Measurements from ENCODE around the gene RIOK1. TPM values are rescaled to one million over a fixed set of nuclear protein-coding genes. Genes with fewer than 3 reads are reported as not detected.

RIOK1 gene
- total and polyA plus RNA-seq, 2 of the 8 experiments (the other 6 are each of a cell fraction or from before 2014, with no cell fraction given): 11.8 to 26.9 TPM

DNA sequence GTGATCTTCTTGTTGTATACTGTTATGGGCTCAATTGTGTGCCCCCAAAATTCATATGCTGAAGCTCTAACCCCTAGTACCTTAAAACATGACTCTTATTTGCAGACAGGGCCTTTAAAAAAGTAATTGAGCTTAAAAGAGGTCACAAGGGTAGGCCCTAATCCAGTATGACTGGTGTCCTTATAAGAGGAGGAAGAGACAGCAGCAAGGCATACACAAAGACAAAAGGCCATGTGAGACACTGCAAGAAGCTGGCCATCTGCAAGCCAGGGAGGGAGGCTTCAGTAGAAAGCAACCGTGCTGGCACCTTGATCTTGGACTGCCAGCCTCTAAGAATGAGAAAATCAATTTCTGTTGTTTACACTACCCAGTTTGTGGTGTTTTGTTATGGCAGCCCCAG, 8.5 kb upstream of the RIOK1 start:
- POLR2A ChIA-PET (ENCODE audit: partially characterized antibody): no interaction called here

More for the DNA sequence above, 8.5 kb upstream of the RIOK1 start:
- WGBS, 2 experiments (ENCODE audit: extremely low coverage in 1 of 2, insufficient coverage in 1 of 2, insufficient read length in 1 of 2, insufficient replicate concordance in 2 of 2, low coverage in 1 of 2, low lambda C conversion rate in 2 of 2, missing lambda C conversion rate in 1 of 2): 86% methylated on average over 1 of the region's 1 CpG; no CpG with 5 or more reads in 1 of the 2 experiments
- H3K14ac ChIP-seq (ENCODE audit: insufficient read length): no peak overlapping the region
- H3K36me3 ChIP-seq (ENCODE audit: control insufficient read depth in 2 of 4, insufficient read depth in 4 of 4, low read length in 3 of 4): no peaks in the 10 kb centered on the region
- no peaks in the 10 kb centered on the region for H3K9me3 ChIP-seq (ENCODE audit: insufficient read depth in 2 of 2, low read depth in 1 of 2, low read length in 1 of 2)
- no peak overlapping the region for H3K4me3 ChIP-seq (ENCODE audit: extremely low read depth in 1 of 4, insufficient read depth in 2 of 4, low read depth in 3 of 4, low read length in 4 of 4)
- TF ChIP-seq TAF1 (IDR thresholded peaks at IDR 0.05; ENCODE audit: low read depth, low read length) (no peak), JUN (IDR thresholded peaks at IDR 0.05; ENCODE audit: low read depth, low read length) (no peak), GABPA (IDR thresholded peaks at IDR 0.05; ENCODE audit: borderline replicate concordance, insufficient read depth, low read length) (no peak), SIX5 (IDR thresholded peaks at IDR 0.05; ENCODE audit: low read depth, low read length) (no peak), POLR2AphosphoS5 (IDR thresholded peaks at IDR 0.05; ENCODE audit: low read depth, low read length) (no peak), SUZ12 (IDR thresholded peaks at IDR 0.05; ENCODE audit: low read length) (no peak), ASH2L (IDR thresholded peaks at IDR 0.05; ENCODE audit: low read length) (no peak), RFX5 (IDR thresholded peaks at IDR 0.05; ENCODE audit: borderline replicate concordance, low read depth, low read length) (no peak)
- TF ChIP-seq, protein P1, sequence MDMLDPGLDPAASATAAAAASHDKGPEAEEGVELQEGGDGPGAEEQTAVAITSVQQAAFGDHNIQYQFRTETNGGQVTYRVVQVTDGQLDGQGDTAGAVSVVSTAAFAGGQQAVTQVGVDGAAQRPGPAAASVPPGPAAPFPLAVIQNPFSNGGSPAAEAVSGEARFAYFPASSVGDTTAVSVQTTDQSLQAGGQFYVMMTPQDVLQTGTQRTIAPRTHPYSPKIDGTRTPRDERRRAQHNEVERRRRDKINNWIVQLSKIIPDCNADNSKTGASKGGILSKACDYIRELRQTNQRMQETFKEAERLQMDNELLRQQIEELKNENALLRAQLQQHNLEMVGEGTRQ (IDR thresholded peaks at IDR 0.05; ENCODE audit: low read length): no peak
- TF ChIP-seq, protein P2, sequence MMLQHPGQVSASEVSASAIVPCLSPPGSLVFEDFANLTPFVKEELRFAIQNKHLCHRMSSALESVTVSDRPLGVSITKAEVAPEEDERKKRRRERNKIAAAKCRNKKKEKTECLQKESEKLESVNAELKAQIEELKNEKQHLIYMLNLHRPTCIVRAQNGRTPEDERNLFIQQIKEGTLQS (IDR thresholded peaks at IDR 0.05; ENCODE audit: insufficient read depth, low read depth, low read length): no peak
- no peak overlapping the region for H2AK5ac ChIP-seq (ENCODE audit: low read depth, low read length)
- H2AFZ ChIP-seq (ENCODE audit: low read length): no peak overlapping the region
- no peaks in the 10 kb centered on the region for H3K27me3 ChIP-seq (replicated peaks in 1 of 4; ENCODE audit: control insufficient read depth in 3 of 4, extremely low read depth in 1 of 4, insufficient read depth in 3 of 4, low read length in 3 of 4)
- no peaks in the 10 kb centered on the region for H3K4me1 ChIP-seq (replicated peaks in 1 of 4; ENCODE audit: control insufficient read depth in 3 of 4, insufficient read depth in 4 of 4, low read length in 3 of 4)
- H3K79me1 ChIP-seq (ENCODE audit: low read depth, low read length): no peaks in the 10 kb centered on the region
- no peak overlapping the region for H2BK12ac ChIP-seq (ENCODE audit: low read depth, low read length)
- no peak overlapping the region for H4K5ac ChIP-seq (ENCODE audit: insufficient read length, low read depth, low read length)
- no peak overlapping the region for H3K4me2 ChIP-seq (ENCODE audit: insufficient read depth in 1 of 2, low read depth in 2 of 2, low read length in 2 of 2)
- H3K56ac ChIP-seq (replicated peaks; ENCODE audit: insufficient read length, low read depth, low read length): no peak overlapping the region
- H3K4ac ChIP-seq (replicated peaks; ENCODE audit: insufficient read length, low read depth, low read length): no peak overlapping the region
- H2BK15ac ChIP-seq (ENCODE audit: low read length): no peak overlapping the region
- H2BK120ac ChIP-seq (replicated peaks; ENCODE audit: low read depth, low read length): no peak overlapping the region
- H3K9ac ChIP-seq (replicated peaks in 1 of 4; ENCODE audit: extremely low read depth in 1 of 4, low read depth in 3 of 4, low read length in 3 of 4): no peak overlapping the region
- no peaks in the 10 kb centered on the region for H4K20me1 ChIP-seq (replicated peaks in 1 of 2; ENCODE audit: control insufficient read depth in 1 of 2, insufficient read depth in 2 of 2, low read length in 2 of 2)
- no peak overlapping the region for H2BK20ac ChIP-seq (ENCODE audit: low read length)
- no peak overlapping the region for H4K8ac ChIP-seq (ENCODE audit: extremely low read depth, insufficient read depth, low read length)
- H4K91ac ChIP-seq (replicated peaks; ENCODE audit: insufficient read length, low read length): no peak overlapping the region
- H3K27ac ChIP-seq (ENCODE audit: low read depth, low read length): no peak overlapping the region
- H3K79me2 ChIP-seq (ENCODE audit: control insufficient read depth in 1 of 2, insufficient read depth in 2 of 2, low read length in 2 of 2): no peaks in the 10 kb centered on the region
- no peak overlapping the region for H3K18ac ChIP-seq (ENCODE audit: extremely low read depth, low read length)
- H2BK5ac ChIP-seq (ENCODE audit: low read depth, low read length): no peak overlapping the region
- H3K23me2 ChIP-seq (ENCODE audit: low read depth, low read length): no peaks in the 10 kb centered on the region
- CTCF ChIA-PET (ENCODE audit: partially characterized antibody): interaction anchor here (0.7 to 1.7 kb wide), 2 partner anchors 82 to 105 kb away, joined by 3 to 4 read pairs; no protein-coding TSS in a partner anchor
- FAIRE-seq (no peak), DNase-seq (ENCODE audit: low read depth in 1 of 2, low spot score in 2 of 2) (no peak)
- no peak overlapping the region for H3K23ac ChIP-seq (ENCODE audit: insufficient read length)

Measured in H1 (cell line).